Activated T-helper 9 cell treated with anti-CD3 and anti-CD28 coated beads, Interleukin-2, amount 50 U/mL, for 16 hours (primary cell): ENCODE results near the gene RNF31.

Experiments used
- DNase-seq: peaks from one replicate; pipeline ENCODE4 v3.0.0-alpha.2; 2020; ENCODE audit warnings: low read depth

RNF31 gene

DNA sequence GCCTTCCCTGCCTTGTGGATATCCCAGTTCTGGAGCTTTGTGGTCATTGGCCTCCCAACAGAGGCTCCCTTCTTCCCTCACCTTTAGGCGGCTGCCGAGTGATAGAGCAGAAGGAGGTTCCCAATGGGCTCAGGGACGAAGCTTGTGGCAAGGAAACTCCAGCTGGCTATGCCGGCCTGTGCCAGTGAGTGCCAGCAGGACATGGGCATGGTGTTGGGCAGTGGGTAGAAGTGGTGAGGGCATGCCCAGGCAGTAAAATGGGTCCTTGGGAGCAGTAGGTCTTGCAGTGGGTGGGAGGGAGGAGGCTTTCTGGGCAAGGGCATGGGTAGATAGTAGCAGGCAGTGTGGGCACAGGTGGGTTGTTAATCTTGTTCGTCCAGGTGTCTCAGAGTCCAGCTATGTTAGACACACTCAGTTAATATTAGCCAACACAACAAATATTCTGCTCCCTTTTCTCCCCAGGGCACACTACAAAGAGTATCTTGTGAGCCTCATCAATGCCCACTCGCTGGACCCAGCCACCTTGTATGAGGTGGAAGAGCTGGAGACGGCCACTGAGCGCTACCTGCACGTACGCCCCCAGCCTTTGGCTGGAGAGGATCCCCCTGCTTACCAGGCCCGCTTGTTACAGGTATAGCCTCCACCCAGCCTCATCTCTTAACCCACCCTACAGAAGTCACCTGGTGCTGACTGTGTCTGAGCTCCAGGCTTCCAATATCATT, 12.6 kb downstream of the RNF31 start:
- no peak for DNase-seq

DNA sequence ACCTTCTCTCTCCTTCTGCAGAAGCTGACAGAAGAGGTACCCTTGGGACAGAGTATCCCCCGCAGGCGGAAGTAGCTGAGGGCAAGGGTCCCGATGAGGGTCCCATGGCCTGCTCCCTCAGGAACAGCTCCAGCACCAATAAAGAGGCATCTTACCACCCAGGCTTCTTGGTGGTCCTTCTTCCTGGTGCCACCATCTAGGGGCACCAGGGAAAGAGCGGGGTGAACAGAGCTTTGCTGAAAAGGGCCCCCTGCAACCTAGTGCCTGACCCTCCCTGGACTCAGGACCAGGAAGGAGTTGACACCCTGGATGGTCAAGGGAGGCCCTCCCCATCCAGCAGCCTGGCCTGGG, 13.2 kb downstream of the RNF31 start:
- no peak for DNase-seq

DNA sequence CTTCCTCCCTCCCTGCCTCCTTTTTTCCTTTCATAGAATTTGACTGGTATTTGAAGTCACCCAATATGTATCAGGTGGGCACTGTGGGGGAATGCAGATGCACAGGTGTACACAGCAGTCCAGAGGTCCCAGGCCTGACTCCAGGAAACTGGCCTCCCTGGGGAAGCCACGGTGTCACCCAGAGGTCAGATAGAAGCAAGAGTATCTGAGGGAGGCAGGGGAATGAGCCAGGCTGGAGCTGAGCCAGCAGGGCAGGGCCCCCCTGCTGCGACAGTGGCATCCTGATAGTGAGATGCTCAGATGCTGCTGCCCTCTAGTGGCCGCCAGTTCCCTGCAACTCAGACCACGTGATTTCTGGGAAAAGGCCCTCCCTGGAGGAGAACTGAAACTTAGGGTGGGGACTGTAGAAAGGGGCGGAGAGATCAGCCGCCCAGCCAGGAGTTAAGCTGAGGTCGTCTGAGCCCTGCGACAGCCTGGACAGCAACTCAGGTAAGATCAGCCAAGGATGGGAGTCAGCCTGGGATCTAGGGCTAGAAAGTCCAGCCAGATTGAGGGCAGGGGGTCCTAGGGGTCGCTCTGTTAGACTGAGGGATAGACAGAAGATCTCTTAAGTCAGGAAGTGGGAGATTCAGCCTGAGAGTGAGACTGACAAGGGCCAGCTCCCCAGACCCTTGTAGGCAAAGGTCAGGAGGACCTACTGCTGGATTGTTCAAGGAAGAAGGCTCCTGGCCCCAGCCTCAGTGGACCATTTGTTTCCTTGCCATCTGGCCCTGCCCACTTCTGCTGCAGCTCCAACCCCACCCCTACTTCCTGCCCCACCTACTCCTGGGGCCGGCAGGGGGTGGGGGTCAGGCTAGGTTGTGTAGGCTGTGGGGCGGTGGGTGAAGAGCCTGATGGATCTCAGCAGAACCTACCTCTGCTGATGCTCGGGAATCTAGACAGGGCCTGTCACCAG, 13.8 kb downstream of the RNF31 start, which contains the start of gene IRF9:
IRF9 (plus strand) TSS at position 416 of the 955 bp plus-strand sequence. CDS start 880 bp downstream, outside the sequence.
- DNase-seq, result peak; percentile 95

DNA sequence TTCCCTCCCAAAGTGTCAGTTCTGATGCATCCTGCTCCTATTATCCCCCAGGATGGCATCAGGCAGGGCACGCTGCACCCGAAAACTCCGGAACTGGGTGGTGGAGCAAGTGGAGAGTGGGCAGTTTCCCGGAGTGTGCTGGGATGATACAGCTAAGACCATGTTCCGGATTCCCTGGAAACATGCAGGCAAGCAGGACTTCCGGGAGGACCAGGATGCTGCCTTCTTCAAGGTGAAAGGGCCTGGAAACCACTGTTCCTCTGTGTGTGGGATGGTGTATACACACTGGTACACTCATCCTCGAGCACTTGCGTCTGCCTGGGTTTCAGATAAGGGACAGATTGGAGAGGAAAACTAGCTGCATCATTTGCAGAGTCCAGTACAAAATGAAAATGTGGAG, 14.8 kb downstream of the RNF31 start:
- DNase-seq, result no peak

GRCh38 chr14:24164518-24164991, 17.3 kb downstream of the RNF31 start:
- no peak for DNase-seq

GRCh38 chr14:24165785-24166184, 18.5 kb downstream of the RNF31 start:
- DNase-seq, result no peak

GRCh38 chr14:24167469-24168114, 20.3 kb downstream of the RNF31 start:
- DNase-seq, result no peak

DNA sequence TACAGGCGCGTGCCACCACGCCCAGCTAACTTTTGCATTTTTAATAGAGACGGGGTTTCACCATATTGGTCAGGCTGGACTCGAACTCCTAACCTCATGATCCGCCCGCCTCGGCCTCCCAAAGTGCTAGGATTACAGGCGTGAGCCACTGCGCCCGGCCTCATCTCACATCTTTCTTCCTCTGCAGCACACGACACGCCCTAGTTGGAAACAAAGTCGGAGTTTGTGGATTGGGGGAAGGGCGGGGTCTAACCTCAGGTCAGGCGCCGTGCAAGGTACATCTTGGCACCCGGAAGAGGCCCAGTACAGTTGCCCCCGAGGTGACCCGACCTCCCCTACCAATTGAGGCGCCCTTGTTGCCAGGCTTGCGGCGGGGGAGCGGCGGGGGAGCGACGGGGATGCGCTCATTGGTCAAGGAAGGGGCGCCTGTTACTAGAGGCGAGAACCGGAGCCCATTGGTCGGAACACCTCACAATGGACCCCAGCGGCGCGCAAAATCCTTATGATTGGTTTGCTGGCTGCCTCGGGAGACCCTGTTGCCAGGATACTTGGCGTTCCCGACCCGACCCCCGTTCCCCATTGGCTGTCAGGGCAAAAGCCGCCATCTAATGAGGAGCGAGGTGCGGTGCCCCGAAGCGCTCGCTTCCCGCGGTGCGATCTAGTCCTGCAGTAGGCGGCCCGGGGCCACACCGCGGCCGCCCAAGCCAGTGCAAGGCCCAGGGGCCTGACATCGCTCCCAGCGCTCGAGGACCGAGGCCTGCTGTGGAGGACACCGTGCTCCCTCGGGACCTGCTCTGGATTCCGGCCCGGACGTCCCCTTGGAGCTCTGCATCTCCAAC, 24.3 kb downstream of the RNF31 start, which contains the start of gene REC8:
REC8 (plus strand) TSS at position 659 of the 839 bp plus-strand sequence. CDS start 473 bp downstream, outside the sequence.
- peak; percentile 32 for DNase-seq

GRCh38 chr14:24172261-24172860, 25.1 kb downstream of the RNF31 start:
- no peak for DNase-seq

- DNase-seq, result no peak
These were observed 25.6 kb downstream of the RNF31 start for GRCh38 chr14:24172871-24173281.

DNA sequence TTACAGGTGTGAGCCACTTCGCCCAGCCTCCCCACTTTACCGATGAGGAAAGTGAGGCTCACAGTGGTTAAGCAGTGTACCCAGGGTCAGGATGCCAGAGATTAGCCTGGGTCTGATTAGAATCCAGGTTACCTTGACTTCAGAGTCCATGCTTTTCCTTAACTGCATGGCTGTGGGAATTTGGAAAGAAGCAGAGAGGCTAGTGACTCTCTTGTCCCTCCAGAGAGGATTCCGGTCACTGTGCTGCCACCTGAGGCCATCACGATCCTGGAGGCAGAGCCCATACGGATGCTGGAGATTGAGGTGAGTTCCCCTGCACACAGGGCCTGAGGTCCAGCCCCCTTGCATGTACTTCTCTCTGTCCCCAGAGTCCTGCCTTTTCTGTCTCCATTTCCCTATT, 29.3 kb downstream of the RNF31 start:
- DNase-seq, result no peak

- no peak for DNase-seq
These were observed 29.9 kb downstream of the RNF31 start for GRCh38 chr14:24177041-24177825.

GRCh38 chr14:24177891-24178290, 30.6 kb downstream of the RNF31 start:
- no peak for DNase-seq

- no peak for DNase-seq
These were observed 31.3 kb downstream of the RNF31 start for GRCh38 chr14:24178399-24179178.

DNA sequence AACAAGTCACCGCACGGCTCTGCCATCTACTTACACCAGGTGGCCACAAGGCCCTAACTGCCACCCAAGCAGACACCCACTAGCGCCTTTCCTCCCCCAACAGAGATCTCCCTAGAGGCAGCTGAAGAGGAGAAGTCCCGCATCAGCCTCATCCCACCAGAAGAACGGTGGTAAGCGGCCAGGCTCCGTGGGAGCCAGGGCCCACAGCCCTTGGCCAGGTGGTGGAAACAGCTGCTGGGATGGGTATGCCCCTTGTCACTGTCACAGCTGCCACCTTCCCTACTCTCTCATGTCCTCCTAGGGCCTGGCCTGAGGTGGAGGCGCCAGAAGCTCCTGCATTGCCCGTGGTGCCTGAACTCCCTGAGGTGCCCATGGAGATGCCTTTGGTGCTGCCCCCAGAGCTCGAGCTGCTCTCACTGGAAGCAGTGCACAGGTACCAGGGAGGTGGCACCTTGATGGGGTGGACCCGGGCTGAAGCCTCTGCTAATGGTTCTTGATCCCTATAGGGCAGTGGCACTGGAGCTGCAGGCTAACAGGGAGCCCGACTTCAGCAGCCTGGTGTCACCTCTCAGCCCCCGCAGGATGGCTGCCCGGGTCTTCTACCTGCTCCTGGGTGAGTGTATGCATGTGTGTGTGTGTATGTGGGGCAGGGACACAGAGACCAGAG, 32.1 kb downstream of the RNF31 start:
- DNase-seq, result no peak

DNA sequence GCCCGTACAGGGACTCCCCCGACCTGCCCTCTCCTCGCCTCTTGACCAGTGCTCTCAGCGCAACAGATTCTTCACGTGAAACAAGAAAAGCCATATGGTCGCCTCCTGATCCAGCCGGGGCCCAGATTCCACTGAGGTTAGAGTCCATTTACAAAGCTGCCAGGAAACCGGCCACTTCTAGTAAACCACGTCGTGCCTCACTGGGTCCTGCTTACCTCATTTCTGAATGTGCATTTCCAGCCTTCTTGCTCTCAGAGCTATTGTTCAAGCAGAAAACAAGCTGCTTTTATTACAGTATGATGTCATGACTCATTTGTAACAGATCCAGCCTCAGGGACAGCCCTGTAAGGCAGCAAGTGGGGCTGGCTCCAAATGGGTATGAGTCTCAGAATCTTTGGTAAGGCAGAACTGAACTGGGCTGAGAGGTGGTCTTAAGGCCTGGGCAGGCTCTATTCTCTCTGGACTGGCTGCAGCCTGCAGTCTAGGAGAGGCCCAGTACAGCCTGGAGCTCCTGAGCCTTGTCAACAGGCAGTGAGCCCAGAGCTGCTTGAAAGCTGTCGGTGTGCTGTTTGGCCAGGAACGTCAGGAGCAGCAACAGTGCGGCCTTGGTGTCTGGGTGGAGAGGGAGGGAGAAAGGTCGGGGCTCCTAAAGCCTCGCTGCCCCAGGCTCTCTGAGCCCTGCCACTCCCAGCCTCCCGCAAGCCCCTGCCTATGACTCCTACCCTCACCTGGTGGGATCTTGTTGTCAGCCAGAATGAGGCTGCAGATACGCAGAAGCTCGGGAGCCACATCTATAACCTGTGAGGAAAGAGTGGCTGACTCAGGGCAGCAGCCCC, 32.9 kb downstream of the RNF31 start:
- DNase-seq, result no peak

- DNase-seq, result no peak
These were observed 34.2 kb downstream of the RNF31 start for GRCh38 chr14:24181371-24182077.
